ENCODE measurements around the gene CSF3R.

- TF ChIP-seq CTCF (IDR thresholded peaks at IDR 0.05): no peak
- TF ChIP-seq POLR2AphosphoS5 (IDR thresholded peaks at IDR 0.05): no peak
- no peak for TF ChIP-seq POLR2A (IDR thresholded peaks at IDR 0.05)
These were observed 29.4 kb upstream of the CSF3R start for GRCh38 chr1:36511804-36512798.

Measured in breast epithelium (tissue), 3 donors.